Measurements from ENCODE around the gene INO80B.
A peak's percentile ranks its signal among the peaks of the same experiment; 100 is the strongest.
"Not testable (repeated sequence)": the region's sequence is repeated elsewhere in the genome, so short reads cannot be mapped to it uniquely, and the experiment has no call there.

INO80B gene

DNA sequence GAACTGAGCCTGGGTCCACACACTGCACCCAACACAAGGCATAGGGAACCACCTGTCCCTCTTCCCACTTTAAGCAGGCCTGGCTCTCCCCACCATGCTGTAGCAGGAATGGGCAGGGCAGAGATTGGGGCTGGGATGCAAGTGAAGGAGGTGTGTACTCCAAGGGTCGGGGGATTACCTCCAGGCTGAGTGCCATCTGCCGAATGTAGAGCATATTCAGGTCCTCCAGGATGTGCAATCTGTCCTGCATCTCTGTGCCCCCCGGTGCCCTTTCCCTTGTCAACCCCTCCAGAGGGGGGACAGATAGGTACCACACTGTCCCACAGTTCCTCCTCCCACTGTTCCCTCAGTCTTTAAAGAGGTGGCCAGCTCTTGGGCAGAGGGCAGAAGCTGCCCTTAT, 15.5 kb upstream of the INO80B start:
- H3K4me3 ChIP-seq (ENCODE audit: low read depth in 1 of 2, low read length in 2 of 2), result peak overlapping the region; percentile 76 to 86
- H3K36me3 ChIP-seq (ENCODE audit: control insufficient read depth in 1 of 2, insufficient read depth in 2 of 2, low read length in 2 of 2), result peaks cover 3 to 16% of the 10 kb centered on the region in 2 donors
- H3K9ac ChIP-seq (ENCODE audit: low read depth in 1 of 2, low read length in 2 of 2), result peak overlapping the region; percentile 73 to 75
- peaks cover 0 to 4% of the 10 kb centered on the region in 2 donors for H3K27me3 ChIP-seq (ENCODE audit: control insufficient read depth in 1 of 2, insufficient read depth in 2 of 2, low read length in 2 of 2)
- no peaks in the 10 kb centered on the region for H3K9me3 ChIP-seq (ENCODE audit: control insufficient read depth in 1 of 2, low read length in 2 of 2)
- peaks cover 39 to 45% of the 10 kb centered on the region in 2 donors for H3K4me1 ChIP-seq (ENCODE audit: control insufficient read depth in 1 of 2, insufficient read depth in 2 of 2, low read length in 2 of 2)
- no peak overlapping the region for H3K27ac ChIP-seq (ENCODE audit: low read depth, low read length)

DNA sequence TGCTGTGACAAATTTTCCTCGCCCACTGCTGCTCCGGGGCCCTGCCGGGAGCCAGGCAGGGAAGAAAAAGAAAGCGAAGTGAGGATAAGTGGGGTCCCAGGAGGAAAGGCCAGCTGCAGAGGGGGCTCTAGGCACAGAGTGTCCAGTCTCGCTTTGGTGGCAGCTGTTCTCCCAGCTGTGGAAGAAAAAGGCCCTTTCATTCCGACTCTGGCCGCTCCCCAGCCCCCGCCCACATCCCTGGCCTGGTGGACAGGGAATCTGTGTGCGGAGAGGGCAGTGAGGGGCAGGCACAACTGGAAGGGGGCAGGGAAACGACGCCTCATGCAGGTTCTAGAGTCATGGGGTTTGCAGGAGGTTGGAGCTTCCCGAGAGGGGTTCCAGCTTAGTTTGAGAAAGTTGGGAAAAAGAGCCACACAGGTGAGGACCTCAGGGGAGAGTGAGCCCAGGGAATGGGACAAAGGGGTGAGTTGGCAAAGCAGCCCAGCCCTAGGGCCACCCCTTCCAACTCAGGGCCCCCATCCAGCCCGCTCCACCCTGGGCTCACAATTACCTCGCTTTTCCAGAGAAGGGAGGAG, 15.0 kb upstream of the INO80B start:
- peak overlapping the region; percentile 76 to 86 for H3K4me3 ChIP-seq (ENCODE audit: low read depth in 1 of 2, low read length in 2 of 2)
- peaks cover 40 to 47% of the 10 kb centered on the region in 2 donors for H3K4me1 ChIP-seq (ENCODE audit: control insufficient read depth in 1 of 2, insufficient read depth in 2 of 2, low read length in 2 of 2)
- peak overlapping the region; percentile 73 to 75 for H3K9ac ChIP-seq (ENCODE audit: low read depth in 1 of 2, low read length in 2 of 2)

DNA sequence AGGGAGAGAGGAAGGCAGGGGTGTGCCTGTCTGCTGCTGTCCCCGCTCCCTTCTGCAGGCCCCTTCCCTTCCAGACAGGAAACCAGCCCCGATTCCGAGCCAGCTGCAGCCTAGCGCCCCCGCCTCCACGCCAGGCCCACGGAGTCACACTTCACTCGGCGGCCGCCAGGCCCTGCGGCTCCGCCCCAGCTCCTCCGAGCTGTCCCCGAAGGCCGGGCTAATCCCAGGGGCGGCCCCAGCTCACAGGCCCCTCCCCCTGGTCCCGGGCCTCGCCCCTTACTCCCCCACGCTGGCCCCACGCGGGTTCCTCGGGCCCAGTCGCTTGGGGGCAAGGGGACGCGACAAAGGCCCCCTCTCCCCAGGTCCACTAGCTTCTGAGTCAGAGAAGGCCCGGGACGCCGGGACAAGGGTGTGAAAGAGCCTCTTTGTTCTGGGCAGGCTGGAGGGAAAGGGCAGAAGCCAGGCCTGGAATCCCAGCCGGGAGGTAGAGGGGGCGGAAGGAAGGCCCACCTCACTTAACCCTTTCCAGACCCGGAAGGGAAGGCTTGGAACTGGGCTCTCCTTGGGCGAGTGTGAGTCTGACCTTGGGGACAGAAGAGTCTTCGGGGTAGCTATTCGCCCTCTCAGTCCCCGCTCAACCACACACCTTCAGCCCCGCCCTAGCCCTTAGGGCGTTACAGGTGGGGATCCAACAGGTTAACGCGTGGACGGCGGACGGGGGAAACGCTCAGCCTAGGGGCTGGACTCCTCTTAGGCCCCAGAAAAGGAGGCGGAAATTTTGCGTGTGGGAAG, 14.3 kb upstream of the INO80B start:
- H3K4me3 ChIP-seq (ENCODE audit: low read depth in 1 of 2, low read length in 2 of 2), result peak overlapping the region; percentile 76 to 86
- no peaks in the 10 kb centered on the region for H3K9me3 ChIP-seq (ENCODE audit: control insufficient read depth in 1 of 2, low read length in 2 of 2)
- H3K27me3 ChIP-seq (ENCODE audit: control insufficient read depth in 1 of 2, insufficient read depth in 2 of 2, low read length in 2 of 2), result peaks cover 0 to 4% of the 10 kb centered on the region in 2 donors
- H3K4me1 ChIP-seq (ENCODE audit: control insufficient read depth in 1 of 2, insufficient read depth in 2 of 2, low read length in 2 of 2), result peaks cover 40 to 47% of the 10 kb centered on the region in 2 donors
- peaks cover 3 to 9% of the 10 kb centered on the region in 2 donors for H3K36me3 ChIP-seq (ENCODE audit: control insufficient read depth in 1 of 2, insufficient read depth in 2 of 2, low read length in 2 of 2)
- peak overlapping the region; percentile 96 for H3K27ac ChIP-seq (ENCODE audit: low read depth, low read length)
- H3K9ac ChIP-seq (ENCODE audit: low read depth in 1 of 2, low read length in 2 of 2), result peak overlapping the region; percentile 73 to 75

More for the DNA sequence above, 15.0 kb upstream of the INO80B start:
- H3K36me3 ChIP-seq (ENCODE audit: control insufficient read depth in 1 of 2, insufficient read depth in 2 of 2, low read length in 2 of 2), result peaks cover 3 to 15% of the 10 kb centered on the region in 2 donors
- H3K27ac ChIP-seq (ENCODE audit: low read depth, low read length), result peak overlapping the region; percentile 96
- H3K9me3 ChIP-seq (ENCODE audit: control insufficient read depth in 1 of 2, low read length in 2 of 2), result no peaks in the 10 kb centered on the region
- peaks cover 0 to 4% of the 10 kb centered on the region in 2 donors for H3K27me3 ChIP-seq (ENCODE audit: control insufficient read depth in 1 of 2, insufficient read depth in 2 of 2, low read length in 2 of 2)

DNA sequence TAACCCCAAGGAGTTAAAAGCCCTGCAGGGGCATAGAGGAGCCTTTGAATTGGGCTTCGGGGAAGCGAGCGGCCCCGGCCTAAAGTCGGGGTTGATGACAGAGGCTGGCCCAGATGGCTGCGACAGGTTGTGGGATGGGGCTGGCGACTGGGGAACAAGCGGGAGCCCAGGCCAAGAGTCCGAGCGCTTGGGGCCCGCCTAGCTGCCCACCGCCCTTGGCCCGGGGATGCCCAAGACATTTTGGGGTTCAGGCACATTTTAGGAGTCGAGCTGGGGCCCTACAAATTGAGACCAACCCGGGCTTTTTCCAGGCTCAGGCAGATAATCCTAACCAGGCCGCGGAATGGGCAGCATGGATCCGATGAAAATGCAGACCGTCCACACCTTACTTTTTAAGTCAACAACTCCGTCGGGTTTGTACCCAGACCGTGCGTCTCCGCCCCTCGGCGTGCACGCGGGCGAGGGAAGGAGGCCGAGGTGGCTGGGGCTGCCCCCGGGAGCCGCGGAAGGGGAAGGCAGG, 13.7 kb upstream of the INO80B start:
- Histone ChIP-seq H3K4me3 (ENCODE audit: low read depth in 1 of 2, low read length in 2 of 2) (peak overlapping the region; percentile 76 to 78), H3K27me3 (ENCODE audit: control insufficient read depth in 1 of 2, insufficient read depth in 2 of 2, low read length in 2 of 2) (peaks cover 0 to 4% of the 10 kb centered on the region in 2 donors), H3K9ac (ENCODE audit: low read depth in 1 of 2, low read length in 2 of 2) (peak overlapping the region; percentile 73 to 75), H3K36me3 (ENCODE audit: control insufficient read depth in 1 of 2, insufficient read depth in 2 of 2, low read length in 2 of 2) (peaks cover 0 to 5% of the 10 kb centered on the region in 2 donors), H3K4me1 (ENCODE audit: control insufficient read depth in 1 of 2, insufficient read depth in 2 of 2, low read length in 2 of 2) (peaks cover 40 to 47% of the 10 kb centered on the region in 2 donors), H3K27ac (ENCODE audit: low read depth, low read length) (peak overlapping the region; percentile 96), H3K9me3 (ENCODE audit: control insufficient read depth in 1 of 2, low read length in 2 of 2) (no peaks in the 10 kb centered on the region)

DNA sequence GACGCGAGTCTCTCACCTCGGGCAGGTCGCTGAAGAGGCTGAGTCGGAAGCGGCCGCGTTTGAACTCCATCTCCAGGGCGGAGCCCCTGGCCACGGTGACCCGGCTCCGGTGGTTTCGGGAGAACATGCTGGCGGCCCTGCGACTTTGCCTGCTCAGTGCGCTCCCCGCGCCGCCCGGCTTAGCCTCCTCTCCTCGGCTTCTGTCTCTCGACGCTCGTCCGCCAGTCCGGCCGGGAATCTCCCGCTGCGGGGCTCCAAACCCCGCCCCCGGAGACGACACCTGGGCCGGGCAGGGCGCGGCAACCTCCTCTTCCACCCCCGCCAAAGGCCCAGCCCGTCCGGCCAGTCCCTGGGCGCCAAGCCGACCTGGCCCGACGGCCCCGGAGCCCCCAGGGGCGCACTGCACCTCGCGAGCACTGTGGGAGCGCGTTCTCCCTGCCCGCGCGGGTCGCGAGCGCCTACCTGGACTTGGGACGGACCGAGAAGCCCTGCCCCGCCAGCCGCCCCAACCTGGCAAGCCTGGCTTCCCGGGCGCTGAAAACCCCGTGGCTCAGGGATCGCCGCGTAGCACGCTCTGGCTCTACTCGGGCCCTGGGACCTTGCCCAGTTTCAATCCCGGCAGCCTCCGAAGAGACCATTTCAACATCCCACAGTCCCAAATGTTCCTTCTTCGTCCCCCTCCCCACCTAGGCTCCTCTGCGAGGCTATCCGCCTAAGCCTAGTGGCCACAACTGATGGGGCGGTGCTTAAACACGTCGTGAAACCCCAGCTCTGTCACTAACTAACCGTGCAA, 13.0 kb upstream of the INO80B start, which contains the start of gene RTKN:
Gene RTKN, minus strand, starts transcription at position 248 of the 793 bp plus-strand sequence. Its CDS starts 121 bp downstream, at position 127.
- H3K36me3 ChIP-seq (ENCODE audit: control insufficient read depth in 1 of 2, insufficient read depth in 2 of 2, low read length in 2 of 2), result peaks cover 0 to 2% of the 10 kb centered on the region in 2 donors
- H3K9me3 ChIP-seq (ENCODE audit: control insufficient read depth in 1 of 2, low read length in 2 of 2), result no peaks in the 10 kb centered on the region
- peak within 1 kb of the TSS; percentile 96 for H3K27ac ChIP-seq (ENCODE audit: low read depth, low read length)
- H3K4me3 ChIP-seq (ENCODE audit: low read depth in 1 of 2, low read length in 2 of 2), result peak within 1 kb of the TSS; percentile 76 to 78
- peak within 1 kb of the TSS; percentile 73 to 75 for H3K9ac ChIP-seq (ENCODE audit: low read depth in 1 of 2, low read length in 2 of 2)
- peaks cover 0 to 4% of the 10 kb centered on the region in 2 donors for H3K27me3 ChIP-seq (ENCODE audit: control insufficient read depth in 1 of 2, insufficient read depth in 2 of 2, low read length in 2 of 2)
- H3K4me1 ChIP-seq (ENCODE audit: control insufficient read depth in 1 of 2, insufficient read depth in 2 of 2, low read length in 2 of 2), result peaks cover 38 to 47% of the 10 kb centered on the region in 2 donors

DNA sequence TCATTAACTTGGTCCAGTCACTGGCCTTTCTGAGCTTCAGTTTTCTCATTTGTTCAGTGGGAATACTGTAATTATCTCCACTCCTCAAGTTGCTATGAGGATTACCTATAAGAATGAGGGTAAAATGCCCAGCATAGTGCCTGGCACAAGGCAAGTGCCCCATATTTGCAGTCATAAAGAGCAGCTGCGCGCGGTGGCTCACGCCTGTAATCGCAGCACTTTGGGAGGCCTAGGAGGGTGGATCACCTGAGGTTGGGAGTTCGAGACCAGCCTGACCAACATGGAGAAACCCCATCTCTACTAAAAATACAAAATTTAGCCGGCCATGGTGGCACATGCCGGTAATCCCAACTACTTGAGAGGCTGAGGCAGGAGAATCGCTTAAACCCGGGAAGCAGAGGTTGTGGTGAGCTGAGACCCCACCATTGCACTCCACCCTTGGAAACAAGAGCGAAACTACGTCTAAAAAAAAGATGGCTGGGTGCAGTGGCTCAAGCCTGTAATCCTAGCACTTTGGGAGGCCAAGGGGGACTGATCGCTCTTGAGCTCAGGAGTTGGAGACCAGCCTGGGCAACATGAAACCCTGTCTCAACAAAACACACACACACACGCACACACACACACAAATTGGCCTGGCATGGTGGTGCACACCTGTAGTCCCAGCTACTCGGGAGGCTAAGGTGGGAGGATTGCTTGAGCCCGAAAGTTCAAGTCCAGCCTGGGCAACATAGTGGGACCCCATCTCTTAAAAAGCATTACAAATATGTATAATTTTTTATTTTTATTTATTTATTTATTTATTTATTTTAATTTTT, 12.2 kb upstream of the INO80B start:
- Histone ChIP-seq H3K27ac (ENCODE audit: low read depth, low read length) (peak overlapping the region; percentile 96), H3K9ac (ENCODE audit: low read depth in 1 of 2, low read length in 2 of 2) (peak overlapping the region; percentile 73 to 75), H3K4me3 (ENCODE audit: low read depth in 1 of 2, low read length in 2 of 2) (peak overlapping the region; percentile 76 to 78), H3K4me1 (ENCODE audit: control insufficient read depth in 1 of 2, insufficient read depth in 2 of 2, low read length in 2 of 2) (peaks cover 30 to 48% of the 10 kb centered on the region in 2 donors)
- not testable (repeated sequence) for H3K27me3 ChIP-seq (ENCODE audit: control insufficient read depth in 1 of 2, insufficient read depth in 2 of 2, low read length in 2 of 2); H3K9me3 ChIP-seq (ENCODE audit: control insufficient read depth in 1 of 2, low read length in 2 of 2); H3K36me3 ChIP-seq (ENCODE audit: control insufficient read depth in 1 of 2, insufficient read depth in 2 of 2, low read length in 2 of 2)

DNA sequence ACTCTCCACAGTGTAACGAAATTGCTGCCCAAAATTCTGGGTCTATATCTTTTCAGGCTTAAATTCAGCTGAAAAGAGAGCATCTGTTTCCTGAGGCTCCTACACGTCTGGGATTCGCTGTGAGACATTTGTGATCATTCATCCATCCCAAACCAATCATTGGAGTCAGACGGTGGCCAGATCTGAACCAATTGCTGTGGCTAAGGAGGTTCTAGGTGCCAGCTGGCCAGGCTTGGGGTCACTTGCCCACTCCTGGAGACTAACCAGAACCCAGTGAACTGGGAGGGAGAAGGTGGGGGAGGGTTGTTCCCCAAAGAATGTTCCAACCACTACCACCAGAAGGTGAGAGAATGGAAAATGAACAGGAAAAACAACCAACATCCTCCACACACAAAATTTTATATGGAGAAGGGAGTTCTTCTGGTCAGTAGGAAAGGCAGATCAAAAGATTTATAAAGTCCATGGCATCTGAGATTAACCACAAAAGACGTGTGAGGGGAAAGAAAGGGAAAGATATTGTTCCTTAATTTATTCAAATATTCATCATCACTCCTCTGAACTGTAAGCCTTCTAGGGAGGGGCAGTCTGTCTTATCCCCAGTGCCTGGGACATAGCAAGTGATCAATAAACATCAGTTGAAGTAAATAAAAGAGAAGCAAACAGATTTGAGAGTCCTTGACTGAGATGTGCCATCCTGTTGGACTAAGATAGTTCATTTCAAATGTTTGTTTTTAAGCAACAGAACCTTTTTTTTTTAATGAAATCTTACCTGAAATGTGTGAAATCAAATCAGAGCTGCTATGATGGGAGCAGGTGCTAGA, 10.2 kb upstream of the INO80B start:
- H3K9me3 ChIP-seq (ENCODE audit: control insufficient read depth in 1 of 2, low read length in 2 of 2), result no peaks in the 10 kb centered on the region
- H3K4me3 ChIP-seq (ENCODE audit: low read depth in 1 of 2, low read length in 2 of 2), result peak overlapping the region in 1 of 2 donors; percentile 19
- H3K4me1 ChIP-seq (ENCODE audit: control insufficient read depth in 1 of 2, insufficient read depth in 2 of 2, low read length in 2 of 2), result peaks cover 10 to 30% of the 10 kb centered on the region in 2 donors
- no peaks in the 10 kb centered on the region for H3K36me3 ChIP-seq (ENCODE audit: control insufficient read depth in 1 of 2, insufficient read depth in 2 of 2, low read length in 2 of 2)
- H3K9ac ChIP-seq (ENCODE audit: low read depth in 1 of 2, low read length in 2 of 2), result no peak overlapping the region
- peaks cover 0 to 4% of the 10 kb centered on the region in 2 donors for H3K27me3 ChIP-seq (ENCODE audit: control insufficient read depth in 1 of 2, insufficient read depth in 2 of 2, low read length in 2 of 2)
- H3K27ac ChIP-seq (ENCODE audit: low read depth, low read length), result no peak overlapping the region

DNA sequence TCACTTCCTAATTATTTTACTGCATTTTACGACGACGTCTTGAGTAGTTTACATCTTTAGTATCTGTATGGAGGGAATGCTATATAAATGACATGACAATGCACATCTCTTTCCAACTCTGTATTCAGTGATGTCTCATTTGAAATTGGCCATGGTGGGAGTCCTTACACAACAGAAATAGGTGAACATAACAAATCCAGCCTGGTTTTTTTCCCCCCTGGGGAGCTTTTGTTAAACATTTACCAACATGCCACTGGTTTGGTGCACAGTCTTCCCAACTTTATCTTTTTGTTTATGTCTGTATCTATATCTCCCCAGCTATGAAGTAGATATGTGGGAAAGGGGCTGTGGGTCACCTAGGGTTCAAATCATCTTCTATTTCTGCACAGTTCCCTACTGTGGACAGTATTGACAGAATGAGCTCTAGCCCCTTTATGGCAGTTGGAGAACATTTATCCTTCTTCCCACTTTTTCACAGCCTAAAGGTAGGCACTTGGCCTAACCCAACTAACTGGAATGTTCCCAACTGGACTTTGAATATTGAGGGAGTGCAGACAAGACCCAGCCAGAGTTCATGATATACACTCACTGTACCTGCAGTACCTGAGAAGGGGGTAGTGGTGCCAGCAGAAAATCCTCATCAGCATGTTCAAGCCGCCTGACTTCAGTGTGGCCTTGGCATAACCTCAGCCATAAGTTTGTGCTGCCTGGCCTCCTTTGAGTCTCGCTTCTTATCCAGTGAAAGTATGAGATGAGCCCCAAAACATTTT, 7.5 kb upstream of the INO80B start:
- H3K4me1 ChIP-seq (ENCODE audit: control insufficient read depth in 1 of 2, insufficient read depth in 2 of 2, low read length in 2 of 2), result peaks cover 7 to 18% of the 10 kb centered on the region in 2 donors
- no peak overlapping the region for H3K4me3 ChIP-seq (ENCODE audit: low read depth in 1 of 2, low read length in 2 of 2)
- no peak overlapping the region for H3K27ac ChIP-seq (ENCODE audit: low read depth, low read length)
- H3K27me3 ChIP-seq (ENCODE audit: control insufficient read depth in 1 of 2, insufficient read depth in 2 of 2, low read length in 2 of 2), result no peaks in the 10 kb centered on the region
- H3K36me3 ChIP-seq (ENCODE audit: control insufficient read depth in 1 of 2, insufficient read depth in 2 of 2, low read length in 2 of 2), result no peaks in the 10 kb centered on the region
- H3K9me3 ChIP-seq (ENCODE audit: control insufficient read depth in 1 of 2, low read length in 2 of 2), result no peaks in the 10 kb centered on the region
- H3K9ac ChIP-seq (ENCODE audit: low read depth in 1 of 2, low read length in 2 of 2), result no peak overlapping the region
